Suprapubic skin (tissue), 4 donors: ENCODE results near the gene TYMS. TPM values are rescaled to one million over a fixed set of nuclear protein-coding genes. Genes with fewer than 3 reads are reported as not detected.

ENCODE experiments used
- DNase-seq, 2 donors: peaks; one replicate each; pipeline ENCODE4 v3.0.0-alpha.2; 2019; ENCODE audit warnings: low spot score in 2 of 2
- H3K27ac ChIP-seq: fragments of 200-600 bp; sonication (generic); one replicate; pipeline ENCODE4 v1.5.1; 2019
- H3K27me3 ChIP-seq: fragments of 200-600 bp; sonication (generic); one replicate; pipeline ENCODE4 v1.5.1; 2019
- H3K36me3 ChIP-seq: fragments of 200-600 bp; sonication (generic); one replicate; pipeline ENCODE4 v1.5.1; 2019
- H3K4me1 ChIP-seq: fragments of 200-600 bp; sonication (generic); one replicate; pipeline ENCODE4 v1.5.1; 2019
- H3K4me3 ChIP-seq: fragments of 200-600 bp; sonication (generic); one replicate; pipeline ENCODE4 v1.5.1; 2019; ENCODE audit warnings: mild to moderate bottlenecking
- H3K9me3 ChIP-seq: fragments of 200-600 bp; sonication (generic); one replicate; pipeline ENCODE4 v1.5.1; 2019
- CTCF ChIP-seq, 2 donors: fragments of 200-600 bp in 1 of 2; fragments of 450-650 bp in 1 of 2; sonication (generic) in 1 of 2; IDR thresholded peaks; one replicate each; pipeline ENCODE4 v1.5.1; 2016 to 2019; ENCODE audit warnings: antibody characterized with exemption in 2 of 2, mild to moderate bottlenecking in 1 of 2, moderate library complexity in 1 of 2
- EP300 ChIP-seq: sonication (generic); formaldehyde crosslinking; IDR thresholded peaks from one replicate; pipeline ENCODE4 v1.6.1; 2017; ENCODE audit warnings: antibody characterized with exemption
- POLR2A ChIP-seq, 2 donors: fragments of 450-650 bp; IDR thresholded peaks; one replicate each; pipeline ENCODE4 v1.6.1; 2017; ENCODE audit warnings: antibody characterized with exemption in 2 of 2, mild to moderate bottlenecking in 2 of 2, moderate library complexity in 2 of 2
- POLR2AphosphoS5 ChIP-seq, 3 donors: sonication (generic); formaldehyde crosslinking; IDR thresholded peaks; one replicate each; pipeline ENCODE4 v1.6.1; 2017; ENCODE audit warnings: antibody characterized with exemption in 3 of 3
- WGBS: methylation state at CpG from one replicate; pipeline ENCODE4 v1.1.5; 2018; 5-methylcytosine and 5-hydroxymethylcytosine counted together
- total RNA-seq, 4 donors: library from RNA; depleted of rRNA; stranded (reverse); fragments of >200 nt; gene quantifications; one replicate each; pipeline ENCODE4 v1.1.0, GENCODE V29; 2016

Gene TYMS
- total RNA-seq, 4 donors from 2014 or later = 2.6 to 5.9 (median 3.2) TPM

GRCh38 chr18:658947-659533, 1.6 kb downstream of the TYMS start:
- H3K27me3 ChIP-seq = peaks cover 5% of the 10 kb centered on the region
- no peak for DNase-seq
- H3K9me3 ChIP-seq = no peaks in the 10 kb centered on the region
- no peaks in the 10 kb centered on the region for H3K36me3 ChIP-seq
- no peak for TF ChIP-seq EP300
- TF ChIP-seq CTCF (IDR thresholded peaks at IDR 0.05) = no peak
- TF ChIP-seq POLR2AphosphoS5 (IDR thresholded peaks at IDR 0.05) = no peak
- TF ChIP-seq POLR2A (IDR thresholded peaks at IDR 0.05) = no peak
- no peak overlapping the region for H3K27ac ChIP-seq
- WGBS = 90% methylated on average over 10 of the region's 10 CpGs
- H3K4me1 ChIP-seq = peaks cover 16% of the 10 kb centered on the region
- H3K4me3 ChIP-seq = no peak overlapping the region

- Histone ChIP-seq H3K4me1 (peaks cover 16% of the 10 kb centered on the region), H3K36me3 (no peaks in the 10 kb centered on the region), H3K9me3 (no peaks in the 10 kb centered on the region), H3K4me3 (no peak overlapping the region), H3K27ac (no peak overlapping the region), H3K27me3 (peaks cover 5% of the 10 kb centered on the region)
- DNase-seq = no peak
- TF ChIP-seq EP300 (no peak), CTCF (IDR thresholded peaks at IDR 0.05) (no peak), POLR2A (IDR thresholded peaks at IDR 0.05) (no peak), POLR2AphosphoS5 (IDR thresholded peaks at IDR 0.05) (no peak)
- WGBS = 90% methylated on average over 6 of the region's 6 CpGs
These were observed 2.1 kb downstream of the TYMS start for GRCh38 chr18:659597-659996.

GRCh38 chr18:662197-662596, 4.7 kb downstream of the TYMS start:
- H3K4me1 ChIP-seq = peaks cover 13% of the 10 kb centered on the region
- TF ChIP-seq EP300 = no peak
- no peak for TF ChIP-seq POLR2AphosphoS5 (IDR thresholded peaks at IDR 0.05)
- TF ChIP-seq CTCF (IDR thresholded peaks at IDR 0.05) = no peak
- TF ChIP-seq POLR2A (IDR thresholded peaks at IDR 0.05) = no peak
- 94% methylated on average over 4 of the region's 4 CpGs for whole genome bisulfite sequencing
- H3K27ac ChIP-seq = no peak overlapping the region
- no peaks in the 10 kb centered on the region for H3K27me3 ChIP-seq
- no peak overlapping the region for H3K4me3 ChIP-seq
- no peak for DNase-seq
- no peaks in the 10 kb centered on the region for H3K9me3 ChIP-seq
- no peaks in the 10 kb centered on the region for H3K36me3 ChIP-seq

GRCh38 chr18:666177-666576, 8.7 kb downstream of the TYMS start:
- TF ChIP-seq POLR2A (IDR thresholded peaks at IDR 0.05) = no peak
- no peak for TF ChIP-seq CTCF (IDR thresholded peaks at IDR 0.05)
- TF ChIP-seq POLR2AphosphoS5 (IDR thresholded peaks at IDR 0.05) = no peak
- TF ChIP-seq EP300 = no peak
- DNase-seq = no peak
- Histone ChIP-seq H3K4me1 (no peaks in the 10 kb centered on the region), H3K9me3 (no peaks in the 10 kb centered on the region), H3K36me3 (peaks cover 13% of the 10 kb centered on the region), H3K27me3 (no peaks in the 10 kb centered on the region), H3K27ac (no peak overlapping the region), H3K4me3 (no peak overlapping the region)
- WGBS = 87% methylated on average over 8 of the region's 8 CpGs

- TF ChIP-seq POLR2AphosphoS5 (IDR thresholded peaks at IDR 0.05) (no peak), EP300 (no peak), CTCF (IDR thresholded peaks at IDR 0.05) (no peak), POLR2A (IDR thresholded peaks at IDR 0.05) (no peak)
- peaks cover 16% of the 10 kb centered on the region for H3K36me3 ChIP-seq
- no peaks in the 10 kb centered on the region for H3K27me3 ChIP-seq
- no peaks in the 10 kb centered on the region for H3K9me3 ChIP-seq
- no peak overlapping the region for H3K4me3 ChIP-seq
- H3K27ac ChIP-seq = no peak overlapping the region
- no peaks in the 10 kb centered on the region for H3K4me1 ChIP-seq
- 95% methylated on average over 3 of the region's 3 CpGs for WGBS
- DNase-seq = no peak
These were observed 9.2 kb downstream of the TYMS start for GRCh38 chr18:666628-667027.
